Stimulated activated CD8-positive, alpha-beta memory T cell treated with anti-CD3 and anti-CD28 coated beads, Interleukin-12 subunit alpha, Interleukin-12 subunit beta, amount 100 ng/mL, for 1 hour (primary cell): ENCODE data around the gene CFAP299.
"Not testable (repeated sequence)": the region's sequence is repeated elsewhere in the genome, so short reads cannot be mapped to it uniquely, and the experiment has no call there.

Source experiments
- DNase-seq: peaks from one replicate; pipeline ENCODE4 v3.0.0-alpha.2; 2020; ENCODE audit warnings: low read depth

Gene CFAP299

DNA sequence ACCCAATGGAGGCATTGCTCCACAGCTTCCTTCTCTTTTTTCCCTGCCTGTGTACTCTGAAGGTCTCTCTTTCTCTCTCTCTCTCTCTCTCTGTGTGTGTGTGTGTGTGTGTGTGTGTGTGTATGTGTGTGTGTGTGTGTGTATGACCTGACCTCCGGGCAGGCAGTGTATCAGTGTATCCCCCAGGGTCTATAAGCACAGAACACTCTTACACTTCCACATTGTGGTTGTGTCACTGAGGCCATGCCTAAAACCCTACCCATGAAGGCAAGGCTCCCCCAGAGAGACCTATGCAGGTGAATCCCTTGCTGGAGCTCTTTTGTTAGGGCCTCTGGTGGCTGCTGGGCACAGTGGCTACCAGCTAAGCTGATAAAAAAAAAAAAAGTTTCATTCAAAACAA, 394.6 kb downstream of the CFAP299 start:
- DNase-seq: no peak

- no peak for DNase-seq
Measured at GRCh38 chr4:80731436-80731835, 395.9 kb downstream of the CFAP299 start.

DNA sequence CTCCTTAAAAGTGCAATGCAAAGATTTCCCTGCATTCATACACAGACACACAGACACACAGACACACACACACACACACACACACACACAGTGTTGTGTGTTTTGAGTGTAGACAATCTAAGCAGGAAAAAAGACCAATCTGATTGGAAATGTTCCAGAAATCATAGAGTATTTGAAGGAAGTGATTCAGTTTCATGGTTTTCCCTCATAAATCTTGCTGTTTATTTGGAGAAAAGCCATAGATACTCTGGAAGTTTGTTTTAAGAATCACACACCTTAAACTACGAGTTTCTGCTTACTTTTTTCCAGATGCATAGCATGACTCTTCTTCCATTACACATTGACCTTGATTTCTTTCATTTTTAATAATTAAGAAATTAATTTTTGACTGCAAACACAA, 396.5 kb downstream of the CFAP299 start:
- DNase-seq: no peak

DNA sequence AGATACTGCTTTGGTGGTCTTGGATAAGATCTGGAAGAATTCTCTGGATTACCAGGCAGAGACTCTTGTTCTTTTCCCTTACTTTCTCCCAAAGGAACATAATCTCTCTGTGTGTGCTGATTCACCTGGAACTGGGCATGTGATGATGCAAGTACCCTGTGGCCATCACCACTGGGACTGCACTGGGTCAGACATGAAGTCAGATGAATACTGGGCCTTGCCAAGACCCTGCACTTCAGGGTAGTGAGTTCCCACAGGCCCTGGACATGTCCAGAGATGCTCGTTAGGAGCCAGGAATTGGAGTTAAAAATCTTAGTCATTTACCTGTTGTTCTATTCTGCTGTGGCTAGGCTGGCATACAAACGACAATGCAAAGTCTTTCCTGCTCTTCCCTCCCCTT, 404.8 kb downstream of the CFAP299 start:
- DNase-seq: no peak

GRCh38 chr4:80749558-80749957, 414.0 kb downstream of the CFAP299 start:
- DNase-seq: not testable (repeated sequence)

GRCh38 chr4:80751200-80751599, 415.7 kb downstream of the CFAP299 start:
- DNase-seq: no peak

- DNase-seq: no peak
Measured at GRCh38 chr4:80767944-80768343, 432.4 kb downstream of the CFAP299 start.

- no peak for DNase-seq
Measured at GRCh38 chr4:80776168-80776567, 440.6 kb downstream of the CFAP299 start.

- DNase-seq: no peak
Measured at GRCh38 chr4:80781431-80781830, 445.9 kb downstream of the CFAP299 start.

DNA sequence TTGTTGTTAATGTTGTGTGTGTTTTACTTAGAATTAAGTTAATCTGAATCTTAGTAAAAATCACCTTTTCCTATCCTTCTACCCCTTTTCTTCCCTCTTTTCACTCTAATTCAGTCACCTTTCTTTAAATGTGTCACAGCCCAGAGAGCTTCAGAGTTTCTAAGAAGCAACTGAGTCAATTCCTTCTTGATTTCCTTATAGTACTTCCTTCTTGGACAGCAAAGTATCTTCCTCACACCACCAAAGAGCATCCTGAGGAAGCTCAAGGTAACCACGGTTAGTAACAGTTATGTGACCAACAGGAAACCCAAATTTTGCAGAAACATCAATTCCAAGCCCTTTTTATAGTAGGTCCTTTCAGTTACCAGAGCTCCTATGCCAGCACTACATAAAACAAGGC, 451.8 kb downstream of the CFAP299 start:
- DNase-seq: no peak

- no peak for DNase-seq
Measured at GRCh38 chr4:80788798-80789197, 453.3 kb downstream of the CFAP299 start.

DNA sequence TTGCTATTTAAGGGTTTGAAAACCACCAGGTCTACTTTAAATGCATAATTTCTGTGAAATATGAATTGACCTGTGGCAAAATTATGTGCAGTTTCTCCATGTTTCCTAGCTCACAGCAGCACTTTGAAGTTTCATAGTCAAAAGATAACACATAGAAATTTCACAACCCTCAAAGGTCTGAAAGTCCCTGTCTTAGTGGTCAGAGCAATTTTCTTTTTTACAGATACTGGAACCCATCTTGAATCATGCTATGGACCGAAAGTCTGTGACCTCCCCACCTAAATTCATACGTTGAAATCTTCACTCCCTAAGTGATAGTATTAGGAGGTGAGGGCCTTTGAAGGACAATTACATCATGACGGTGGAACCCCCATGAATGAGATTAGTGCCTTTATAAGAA, 454.6 kb downstream of the CFAP299 start:
- no peak for DNase-seq

GRCh38 chr4:80793660-80794059, 458.1 kb downstream of the CFAP299 start:
- DNase-seq: not testable (repeated sequence)

DNA sequence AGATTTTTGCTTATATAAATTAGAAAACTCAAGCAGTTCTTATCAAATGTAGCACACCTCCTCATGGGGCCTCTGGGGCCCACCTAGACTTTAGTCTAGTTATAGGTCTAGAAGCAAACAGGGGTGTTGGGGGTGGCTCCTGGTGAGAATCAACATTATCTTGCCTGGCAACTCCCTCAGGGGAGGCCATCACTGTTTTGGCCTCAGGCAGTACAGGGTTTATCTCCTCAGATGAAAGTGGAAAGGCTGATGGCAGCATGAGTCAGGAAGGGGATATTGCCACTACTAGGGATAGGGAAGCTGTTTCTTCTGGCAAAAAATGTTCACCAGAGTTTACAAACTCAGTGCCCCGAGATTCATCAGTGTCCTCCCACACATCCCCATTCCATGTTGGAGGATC, 462.6 kb downstream of the CFAP299 start:
- DNase-seq: no peak

DNA sequence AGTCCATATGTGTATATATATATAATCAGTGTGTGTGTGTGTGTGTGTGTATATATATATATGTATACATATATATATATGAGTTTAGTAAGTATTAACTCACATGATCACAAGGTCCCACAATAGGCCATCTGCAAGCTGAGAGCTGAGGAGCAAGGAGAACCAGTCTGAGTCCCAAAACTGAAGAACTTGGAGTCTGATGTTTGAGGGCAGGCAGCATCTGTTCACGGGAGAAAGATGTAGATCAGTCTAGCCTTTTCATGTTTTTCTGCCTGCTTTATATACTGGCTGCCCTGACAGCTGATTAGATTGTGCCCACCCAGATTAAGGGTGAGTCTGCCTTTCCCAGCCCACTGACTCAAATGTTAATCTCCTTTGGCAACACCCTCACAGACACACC, 465.2 kb downstream of the CFAP299 start:
- DNase-seq: not testable (repeated sequence)

DNA sequence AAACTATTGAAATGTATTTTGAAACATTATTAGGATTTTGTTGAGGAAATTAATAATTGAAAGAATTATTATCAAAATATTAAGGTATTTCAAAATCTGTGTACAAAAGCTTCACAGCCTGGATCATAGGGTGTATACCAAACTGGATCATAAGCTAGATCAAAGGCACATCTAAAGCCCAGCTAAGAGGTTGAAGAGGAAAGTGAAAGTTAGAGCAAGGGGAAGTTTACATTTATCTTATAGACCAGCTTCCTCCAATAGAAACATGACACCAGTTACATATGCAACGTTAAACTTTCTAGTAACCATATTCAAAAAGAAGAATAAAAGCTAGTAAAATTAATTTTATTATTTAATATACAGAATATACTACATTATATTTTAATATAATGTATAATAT, 467.8 kb downstream of the CFAP299 start:
- no peak for DNase-seq

- DNase-seq: no peak
Measured at GRCh38 chr4:80806472-80806871, 470.9 kb downstream of the CFAP299 start.

GRCh38 chr4:80809039-80809729, 473.7 kb downstream of the CFAP299 start:
- DNase-seq: no peak

- no peak for DNase-seq
Measured at GRCh38 chr4:80811406-80811805, 475.9 kb downstream of the CFAP299 start.

DNA sequence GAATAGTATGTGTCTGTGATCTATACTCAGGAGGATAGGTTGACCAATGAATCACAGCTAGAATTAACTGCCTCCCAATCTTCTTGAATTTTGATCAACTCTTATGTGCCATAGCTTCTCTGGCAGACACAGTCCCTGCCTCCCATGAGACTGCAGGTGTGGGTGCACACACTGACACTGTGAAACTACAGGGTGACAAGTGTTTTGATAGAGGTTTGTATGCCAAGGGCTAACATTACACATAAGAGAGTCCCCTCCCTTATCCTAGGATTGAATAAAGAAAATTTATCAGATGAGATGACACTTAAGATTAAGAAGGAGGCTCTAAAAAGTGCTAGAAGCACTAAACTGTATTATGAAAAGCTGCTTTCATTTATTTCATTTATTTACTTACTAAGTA, 476.6 kb downstream of the CFAP299 start:
- DNase-seq: no peak

DNA sequence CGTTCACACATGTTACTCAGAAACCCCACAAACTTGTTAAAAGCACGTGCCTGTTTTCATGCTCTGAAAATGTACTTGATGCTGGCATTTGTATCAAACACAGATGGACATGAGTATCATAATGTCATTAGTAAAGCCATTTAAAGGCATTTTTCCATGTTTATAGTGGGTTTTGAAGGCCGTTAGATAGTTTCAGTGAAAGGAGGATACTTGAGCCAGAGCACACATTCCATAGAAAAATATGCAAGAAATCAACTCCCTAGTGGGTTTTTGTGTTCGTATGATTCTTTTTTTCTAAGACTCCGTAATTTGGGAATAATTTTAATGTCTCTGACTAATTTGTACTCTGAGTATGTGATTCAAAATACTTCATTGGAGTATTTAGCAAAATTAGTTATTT, 478.7 kb downstream of the CFAP299 start:
- DNase-seq: no peak

DNA sequence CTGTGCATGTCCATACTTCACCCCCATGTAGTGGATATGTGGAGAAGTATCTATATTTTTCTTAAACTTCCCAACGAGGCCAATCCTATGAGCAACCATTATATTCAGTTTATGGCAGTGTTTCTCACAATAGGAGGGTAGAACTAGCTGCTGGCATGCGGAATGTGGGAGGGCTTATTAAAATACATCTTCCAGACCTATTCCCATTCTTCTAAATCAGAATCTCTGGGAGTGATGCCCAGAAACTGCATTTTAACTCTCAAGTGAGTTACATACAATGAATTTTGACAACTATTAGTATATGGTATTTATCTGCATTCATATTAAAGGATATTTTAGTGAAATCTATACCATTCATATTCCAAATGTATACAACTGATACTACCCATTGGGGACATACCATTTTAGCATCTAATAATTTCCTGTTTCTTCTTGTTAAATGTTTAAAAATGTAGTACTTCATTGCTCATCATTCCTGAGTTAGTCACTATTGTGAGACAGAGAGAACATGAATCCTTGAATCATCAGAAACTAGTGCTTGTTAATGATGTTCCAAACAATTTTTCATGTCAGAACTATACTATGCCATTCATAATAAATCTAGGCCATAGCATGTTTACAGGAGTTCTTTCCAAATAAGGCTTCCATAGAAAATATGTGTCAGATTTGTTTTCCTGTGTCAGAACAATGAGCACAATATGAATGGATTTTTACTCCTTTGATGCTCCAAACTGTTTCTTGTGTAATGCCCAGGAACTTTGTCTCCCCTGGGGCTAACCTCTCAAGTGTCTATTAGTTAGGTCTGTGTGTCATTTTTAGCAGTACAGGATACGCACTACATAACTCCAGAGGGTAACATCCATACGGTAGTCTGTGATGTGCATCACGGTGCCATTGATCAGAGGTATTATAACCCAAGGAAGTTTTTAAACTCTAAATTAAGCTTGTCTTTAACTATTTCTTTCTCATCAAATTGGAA, 496.1 kb downstream of the CFAP299 start:
- DNase-seq: no peak

DNA sequence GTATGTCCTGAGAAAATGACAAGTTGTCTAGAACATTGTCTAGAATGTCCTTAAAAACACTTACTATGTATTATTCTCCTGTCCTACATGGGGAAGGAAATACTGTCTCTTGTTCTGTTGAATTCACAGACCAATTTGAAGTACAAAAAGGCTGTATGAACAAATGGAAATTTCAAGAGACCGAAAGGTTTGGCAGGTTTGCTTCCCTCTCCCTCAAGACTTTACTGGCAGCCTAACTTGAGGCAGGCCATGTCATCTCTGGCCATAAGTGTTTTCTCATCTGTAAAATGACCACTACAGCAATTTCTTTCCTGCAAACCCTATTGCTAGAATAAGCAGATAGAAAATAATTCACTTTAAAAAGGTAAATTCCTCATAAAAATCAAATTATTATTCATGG, 503.8 kb downstream of the CFAP299 start:
- no peak for DNase-seq
